Hematopoietic multipotent progenitor cell treated with erythropoietin and hydrocortisone succinate and interleukin-3 and kit ligand, for 6 days (in vitro differentiated cells): ENCODE measurements around the gene PAGE2B.

Experiments
- DNase-seq: peaks from one replicate; pipeline ENCODE4 v3.0.0-alpha.2; 2015

PAGE2B gene

DNA sequence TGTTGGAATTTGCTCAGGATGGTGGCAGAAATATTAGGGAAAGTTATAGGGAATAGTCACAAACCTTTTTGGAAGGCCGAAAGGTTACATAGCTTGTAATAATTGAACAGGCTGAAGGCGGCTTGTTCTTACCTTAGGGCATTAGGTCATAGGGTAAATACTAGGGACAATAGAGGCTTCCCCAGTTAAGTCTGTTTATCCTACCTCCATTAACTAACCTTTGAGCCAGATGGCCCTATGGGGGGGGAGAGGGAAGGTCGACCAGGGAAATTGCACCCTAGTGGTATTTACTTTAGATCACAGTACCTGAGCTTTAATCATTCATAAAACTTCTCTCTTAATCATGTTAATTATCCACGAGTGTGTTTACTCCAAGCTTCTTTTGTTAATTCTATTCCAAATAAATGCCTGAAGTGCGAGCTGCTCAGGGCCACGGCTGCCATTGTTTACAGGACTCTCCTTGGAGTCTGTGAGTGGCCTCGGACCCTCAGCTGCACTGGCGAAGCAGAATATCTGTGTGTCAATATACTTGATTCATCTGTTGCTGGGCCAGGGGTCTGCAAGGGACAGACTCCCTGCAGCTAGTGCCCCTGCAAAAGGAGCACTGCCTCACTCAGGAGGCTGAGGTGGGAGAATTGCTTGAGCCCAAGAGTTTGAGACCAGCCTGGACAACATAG is 36.9 kb downstream of the PAGE2B start:
- DNase-seq: no peak

GRCh38 chrX:55116589-55116988 is 41.8 kb downstream of the PAGE2B start:
- peak; percentile 69 for DNase-seq

- no peak for DNase-seq
Observed at GRCh38 chrX:55118574-55118973, 43.7 kb downstream of the PAGE2B start.

- DNase-seq: no peak
Observed at GRCh38 chrX:55119271-55119670, 44.4 kb downstream of the PAGE2B start.

- DNase-seq: peak; percentile 13
Observed at GRCh38 chrX:55119712-55120111, 44.9 kb downstream of the PAGE2B start.

- peak; percentile 54 for DNase-seq
Observed at GRCh38 chrX:55120761-55121358, 46.0 kb downstream of the PAGE2B start.

- no peak for DNase-seq
Observed at GRCh38 chrX:55123900-55124299, 49.1 kb downstream of the PAGE2B start.

DNA sequence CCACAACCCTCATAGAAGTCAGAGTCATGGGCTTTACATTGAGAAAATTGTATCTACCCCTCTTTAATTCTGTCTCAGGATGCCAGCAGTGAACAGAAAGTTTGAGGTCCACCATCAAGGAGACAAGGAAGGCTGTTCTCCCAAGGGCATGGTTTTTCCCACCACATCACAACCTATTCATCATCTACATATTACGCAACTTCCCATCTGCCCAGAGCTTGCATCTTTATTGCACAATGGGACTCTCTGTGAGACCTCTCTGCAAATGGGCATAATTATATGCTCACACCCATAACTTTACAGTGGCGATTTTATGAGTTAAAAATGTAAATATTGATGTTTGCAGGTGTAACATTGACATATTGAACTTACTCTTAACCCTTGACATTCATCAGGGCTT is 52.9 kb downstream of the PAGE2B start:
- peak; percentile 33 for DNase-seq
